ENCODE data around the gene ATF4.

ATF4 gene

GRCh38 chr22:39556970-39557841 is 36.8 kb downstream of the ATF4 start:
- Histone ChIP-seq H3K27ac (ENCODE audit: extremely low read depth, low read depth, low read length) (no peak overlapping the region), H3K4me3 (ENCODE audit: low read depth, low read length) (peak overlapping the region; percentile 15), H3K9me3 (ENCODE audit: control insufficient read depth, insufficient read depth, low read depth, low read length) (no peaks in the 10 kb centered on the region), H3K36me3 (ENCODE audit: control insufficient read depth in 2 of 2, insufficient read depth in 1 of 2, low read length in 2 of 2) (no peaks in the 10 kb centered on the region), H3K4me1 (ENCODE audit: control insufficient read depth, insufficient read depth, low read length) (no peaks in the 10 kb centered on the region)
- peak; percentile 60; the same call in 1 of the 2 replicates for TF ChIP-seq GLIS2 (tag by site-specific recombination; IDR thresholded peaks at IDR 0.05)
- TF ChIP-seq ZBTB26 (tag by site-specific recombination; optimal IDR thresholded peaks at IDR 0.05), result peak; percentile 55
- TF ChIP-seq EGR2 (tag by site-specific recombination; IDR thresholded peaks at IDR 0.05; ENCODE audit: low read depth), result peak; percentile 17; the same call in 1 of the 2 replicates
- TF ChIP-seq ZNF76 (tag by site-specific recombination; IDR thresholded peaks at IDR 0.05; ENCODE audit: borderline replicate concordance, low read depth), result no peak
- TF ChIP-seq ZNF654 (tag by site-specific recombination; IDR thresholded peaks at IDR 0.05; ENCODE audit: low read depth), result peak; percentile 16; the same call in 1 of the 2 replicates
- no peak for TF ChIP-seq ZBTB49 (tag by site-specific recombination; IDR thresholded peaks at IDR 0.05; ENCODE audit: low read depth)
- TF ChIP-seq ZNF585B (tag by site-specific recombination; IDR thresholded peaks at IDR 0.05), result no peak
- TF ChIP-seq ZNF138 (tag by site-specific recombination; IDR thresholded peaks at IDR 0.05; ENCODE audit: borderline replicate concordance), result no peak
- TF ChIP-seq ZNF140 (tag by site-specific recombination; IDR thresholded peaks at IDR 0.05), result no peak
- TF ChIP-seq PATZ1 (tag by site-specific recombination; IDR thresholded peaks at IDR 0.05), result peak; percentile 44; the same call in 1 of the 2 replicates
- 0 out of 2 replicates have a peak, but pooled peaks have one; percentile 12 for TF ChIP-seq ZNF398 (tag by site-specific recombination; IDR thresholded peaks at IDR 0.05)
- peak; percentile 52 for TF ChIP-seq ZFHX2 (tag by site-specific recombination; conservative IDR thresholded peaks at IDR 0.05)
- TF ChIP-seq ZFP69B (tag by site-specific recombination; IDR thresholded peaks at IDR 0.05), result no peak
- TF ChIP-seq ZNF132 (tag by site-specific recombination; IDR thresholded peaks at IDR 0.05; ENCODE audit: borderline replicate concordance), result no peak
- peak; percentile 60; the same call in 1 of the 2 replicates for TF ChIP-seq CTCF (tag by site-specific recombination; IDR thresholded peaks at IDR 0.05)
- ChIA-PET CTCF (interaction anchor here (0.9 to 2.3 kb wide), 4 partner anchors 22 to 469 kb away, joined by 3 to 7 read pairs (median 3); no protein-coding TSS in a partner anchor), POLR2A (interaction anchor here (1.5 kb wide), 1 partner anchor 487 kb away, joined by 6 read pairs; no protein-coding TSS in a partner anchor)
